HG03378 (cell line): Measurements from ENCODE around the gene CACNB2.
"Not testable (repeated sequence)": the region's sequence is repeated elsewhere in the genome, so short reads cannot be mapped to it uniquely, and the experiment has no call there.

Experiments
- ATAC-seq: cut with Tn5 transposase; IDR thresholded peaks from one replicate; pipeline ENCODE4 v1.9.1; 2021; ENCODE audit warnings: mild to moderate bottlenecking, moderate library complexity; ENCODE audit not compliant: unreplicated experiment

Gene CACNB2

GRCh38 chr10:18144928-18145327 lies 4.7 kb downstream of the CACNB2 start:
- ATAC-seq: no peak

- ATAC-seq: no peak
Observed at GRCh38 chr10:18145652-18146051, 5.4 kb downstream of the CACNB2 start.

GRCh38 chr10:18149196-18149800 lies 9.1 kb downstream of the CACNB2 start:
- ATAC-seq: no peak

GRCh38 chr10:18151356-18151890 lies 11.2 kb downstream of the CACNB2 start:
- ATAC-seq: no peak

- ATAC-seq: not testable (repeated sequence)
Observed at GRCh38 chr10:18153381-18153780, 13.2 kb downstream of the CACNB2 start.

- no peak for ATAC-seq
Observed at GRCh38 chr10:18155321-18155720, 15.1 kb downstream of the CACNB2 start.

- not testable (repeated sequence) for ATAC-seq
Observed at GRCh38 chr10:18156797-18157196, 16.6 kb downstream of the CACNB2 start.

- ATAC-seq: no peak
Observed at GRCh38 chr10:18157881-18158280, 17.7 kb downstream of the CACNB2 start.

- no peak for ATAC-seq
Observed at GRCh38 chr10:18158773-18159265, 18.6 kb downstream of the CACNB2 start.

GRCh38 chr10:18159557-18159956 lies 19.3 kb downstream of the CACNB2 start:
- no peak for ATAC-seq

GRCh38 chr10:18162021-18162627 lies 21.9 kb downstream of the CACNB2 start:
- no peak for ATAC-seq

- no peak for ATAC-seq
Observed at GRCh38 chr10:18164093-18164492, 23.9 kb downstream of the CACNB2 start.

- ATAC-seq: no peak
Observed at GRCh38 chr10:18164748-18165361, 24.6 kb downstream of the CACNB2 start.

GRCh38 chr10:18178854-18179483 lies 38.7 kb downstream of the CACNB2 start:
- ATAC-seq: no peak

GRCh38 chr10:18179891-18180290 lies 39.7 kb downstream of the CACNB2 start:
- no peak for ATAC-seq

GRCh38 chr10:18181382-18181781 lies 41.2 kb downstream of the CACNB2 start:
- not testable (repeated sequence) for ATAC-seq

GRCh38 chr10:18185621-18186020 lies 45.4 kb downstream of the CACNB2 start:
- no peak for ATAC-seq

GRCh38 chr10:18190840-18191239 lies 50.6 kb downstream of the CACNB2 start:
- no peak for ATAC-seq

GRCh38 chr10:18194634-18195033 lies 54.4 kb downstream of the CACNB2 start:
- ATAC-seq: no peak

- no peak for ATAC-seq
Observed at GRCh38 chr10:18195060-18195799, 55.0 kb downstream of the CACNB2 start.
